Measurements from ENCODE around the gene ENOX1. TPM values are rescaled to one million over a fixed set of nuclear protein-coding genes. Genes with fewer than 3 reads are reported as not detected.

ENOX1 gene
- total RNA-seq, 4 donors from 2014 or later = 2.2 to 8.9 (median 6.2) TPM

DNA sequence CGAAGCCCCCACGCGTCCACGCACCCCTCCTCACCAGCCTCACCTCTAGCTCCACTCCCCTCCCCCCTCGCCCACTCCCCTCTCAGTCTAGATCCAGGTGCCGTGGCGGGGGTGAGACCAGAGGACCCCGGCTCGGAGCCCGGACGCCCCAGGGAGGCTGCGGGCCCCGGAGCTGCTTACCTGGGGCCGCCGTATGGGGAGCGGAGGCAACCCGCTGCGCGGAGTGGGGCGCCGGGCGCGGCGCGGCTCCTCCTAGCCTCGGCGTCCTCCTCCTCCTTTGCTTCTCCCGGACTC is 353 bp downstream of the ENOX1 start:
- DNase-seq (ENCODE audit: low spot score) (no peak), ATAC-seq (ENCODE audit: low FRiP score) (no peak)
- TF ChIP-seq, protein P1, sequence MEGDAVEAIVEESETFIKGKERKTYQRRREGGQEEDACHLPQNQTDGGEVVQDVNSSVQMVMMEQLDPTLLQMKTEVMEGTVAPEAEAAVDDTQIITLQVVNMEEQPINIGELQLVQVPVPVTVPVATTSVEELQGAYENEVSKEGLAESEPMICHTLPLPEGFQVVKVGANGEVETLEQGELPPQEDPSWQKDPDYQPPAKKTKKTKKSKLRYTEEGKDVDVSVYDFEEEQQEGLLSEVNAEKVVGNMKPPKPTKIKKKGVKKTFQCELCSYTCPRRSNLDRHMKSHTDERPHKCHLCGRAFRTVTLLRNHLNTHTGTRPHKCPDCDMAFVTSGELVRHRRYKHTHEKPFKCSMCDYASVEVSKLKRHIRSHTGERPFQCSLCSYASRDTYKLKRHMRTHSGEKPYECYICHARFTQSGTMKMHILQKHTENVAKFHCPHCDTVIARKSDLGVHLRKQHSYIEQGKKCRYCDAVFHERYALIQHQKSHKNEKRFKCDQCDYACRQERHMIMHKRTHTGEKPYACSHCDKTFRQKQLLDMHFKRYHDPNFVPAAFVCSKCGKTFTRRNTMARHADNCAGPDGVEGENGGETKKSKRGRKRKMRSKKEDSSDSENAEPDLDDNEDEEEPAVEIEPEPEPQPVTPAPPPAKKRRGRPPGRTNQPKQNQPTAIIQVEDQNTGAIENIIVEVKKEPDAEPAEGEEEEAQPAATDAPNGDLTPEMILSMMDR (IDR thresholded peaks at IDR 0.05) = no peak

DNA sequence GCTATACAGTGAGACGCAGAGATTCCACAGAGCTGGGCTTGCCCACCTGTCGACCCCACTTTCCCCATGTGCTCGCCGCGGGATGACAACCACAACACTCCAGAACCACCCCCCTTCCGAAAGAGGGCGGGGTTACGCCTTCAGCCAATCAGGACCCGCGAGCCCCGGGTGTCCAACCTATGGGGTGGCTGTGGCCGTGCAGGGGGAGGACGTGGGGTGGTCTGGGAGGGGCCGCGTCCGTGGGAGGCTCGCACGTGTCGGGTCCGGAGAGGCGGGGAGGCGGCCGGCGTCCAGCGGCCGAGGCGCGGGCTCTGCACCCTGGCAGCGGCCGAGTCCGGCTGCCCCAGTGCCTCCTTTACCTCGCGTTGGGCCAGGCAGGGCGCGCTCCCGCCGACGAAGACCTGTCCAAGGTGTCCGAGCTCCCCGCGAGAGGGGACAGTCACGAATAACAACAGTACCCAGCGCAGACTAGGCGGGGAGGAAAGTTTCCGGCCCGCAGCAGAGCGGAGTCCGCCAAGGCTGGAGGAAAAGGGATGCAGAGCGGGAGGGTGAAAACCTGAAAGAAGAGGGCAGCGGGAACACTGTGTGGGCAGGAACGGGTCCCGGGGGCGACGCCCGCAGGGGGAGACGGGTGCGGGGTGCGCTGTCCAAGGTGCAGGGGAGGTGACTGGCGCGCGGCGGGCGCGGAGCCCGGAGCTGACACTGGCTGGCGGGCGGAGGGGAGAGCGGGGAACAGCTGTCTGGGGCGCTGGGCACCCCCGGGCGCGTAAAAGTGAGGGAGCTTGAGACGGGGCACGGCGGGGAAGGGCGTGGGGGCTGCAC is 911 bp downstream of the ENOX1 start:
- ATAC-seq (ENCODE audit: low FRiP score) = peak; percentile 90
- TF ChIP-seq, protein P1 (IDR thresholded peaks at IDR 0.05) = no peak
- peak; percentile 58 for DNase-seq (ENCODE audit: low spot score)

DNA sequence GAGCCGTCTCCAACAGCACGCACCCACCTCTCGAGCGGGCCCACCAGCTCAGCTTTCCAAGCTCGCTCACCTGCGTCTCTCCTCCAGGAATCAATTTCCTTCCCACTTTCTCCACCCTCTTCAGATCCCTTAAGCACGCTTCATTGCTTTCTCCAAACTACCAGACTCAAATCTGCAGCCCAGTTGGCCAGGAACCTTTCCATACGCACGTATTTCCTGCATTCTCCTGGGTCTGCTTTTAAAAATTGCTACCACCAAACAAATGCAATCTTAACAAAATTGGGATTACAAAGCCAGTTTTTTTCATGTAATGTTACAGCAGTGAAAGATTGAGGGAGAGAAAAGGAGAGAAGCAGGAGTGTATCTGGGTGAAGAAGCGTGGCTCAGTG is 1.5 kb downstream of the ENOX1 start:
- DNase-seq (ENCODE audit: low spot score) (no peak), ATAC-seq (ENCODE audit: low FRiP score) (no peak)
- TF ChIP-seq, protein P1 (IDR thresholded peaks at IDR 0.05) = no peak

DNA sequence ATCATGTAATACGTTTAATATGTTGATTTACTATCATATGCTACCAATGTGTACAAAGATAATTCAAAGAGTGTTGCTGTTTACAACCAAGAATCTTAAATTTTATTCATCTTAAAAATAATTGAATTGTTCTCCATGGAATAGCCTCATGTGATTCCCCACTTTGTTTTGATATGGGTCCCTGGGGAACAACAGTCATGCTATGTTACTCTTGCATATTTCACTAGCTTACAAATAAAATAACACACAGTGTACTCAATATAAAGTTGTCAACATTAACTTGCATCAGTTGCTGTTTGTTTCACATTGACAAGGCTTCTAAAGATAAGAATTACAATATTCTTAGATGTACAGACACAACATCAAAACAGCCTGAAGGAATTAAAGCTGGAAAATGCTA is 2.3 kb downstream of the ENOX1 start:
- no peak for ATAC-seq (ENCODE audit: low FRiP score)
- TF ChIP-seq, protein P1 (IDR thresholded peaks at IDR 0.05) = no peak

DNA sequence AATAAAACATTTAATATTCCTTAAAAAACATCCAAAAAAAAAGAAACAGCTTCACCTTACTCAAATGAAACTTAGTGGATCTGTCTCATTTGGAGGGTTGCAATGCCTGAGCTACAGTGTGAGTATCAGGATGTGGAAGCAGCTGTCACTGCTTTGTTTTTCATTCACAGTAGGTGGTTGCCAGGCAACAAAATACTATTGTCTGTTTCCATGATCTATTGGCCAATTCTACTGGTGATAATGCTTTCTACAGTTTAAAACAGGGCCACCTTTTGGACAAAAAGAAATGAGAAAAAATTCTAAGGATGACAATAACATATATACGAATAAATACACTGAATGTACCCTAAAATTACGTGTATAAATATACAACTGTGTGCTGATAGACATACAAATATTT is 3.0 kb downstream of the ENOX1 start:
- TF ChIP-seq, protein P1 (IDR thresholded peaks at IDR 0.05) = no peak
- ATAC-seq (ENCODE audit: low FRiP score) (no peak), DNase-seq (ENCODE audit: low spot score) (no peak)

More for the DNA sequence above, 2.3 kb downstream of the ENOX1 start:
- DNase-seq (ENCODE audit: low spot score) = no peak

DNA sequence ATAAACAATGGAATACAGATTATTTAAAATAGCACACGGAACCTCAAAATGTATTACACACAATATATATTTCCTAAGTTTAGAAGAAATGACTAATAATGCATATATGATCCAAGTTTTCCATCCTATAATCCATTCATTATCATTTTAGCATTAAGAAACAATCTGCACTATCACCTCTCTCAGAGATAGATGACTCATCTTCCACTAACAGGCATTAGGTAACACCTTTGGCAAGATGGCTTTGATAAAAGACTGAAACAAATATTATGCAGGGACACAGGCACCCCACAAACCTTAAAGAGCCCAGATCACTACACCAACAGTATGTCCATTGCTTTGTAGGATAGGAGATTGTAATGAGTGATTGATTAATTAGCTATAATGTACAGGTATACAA is 4.1 kb downstream of the ENOX1 start:
- TF ChIP-seq, protein P1 (IDR thresholded peaks at IDR 0.05) = no peak
- ATAC-seq (ENCODE audit: low FRiP score) (no peak), DNase-seq (ENCODE audit: low spot score) (no peak)

DNA sequence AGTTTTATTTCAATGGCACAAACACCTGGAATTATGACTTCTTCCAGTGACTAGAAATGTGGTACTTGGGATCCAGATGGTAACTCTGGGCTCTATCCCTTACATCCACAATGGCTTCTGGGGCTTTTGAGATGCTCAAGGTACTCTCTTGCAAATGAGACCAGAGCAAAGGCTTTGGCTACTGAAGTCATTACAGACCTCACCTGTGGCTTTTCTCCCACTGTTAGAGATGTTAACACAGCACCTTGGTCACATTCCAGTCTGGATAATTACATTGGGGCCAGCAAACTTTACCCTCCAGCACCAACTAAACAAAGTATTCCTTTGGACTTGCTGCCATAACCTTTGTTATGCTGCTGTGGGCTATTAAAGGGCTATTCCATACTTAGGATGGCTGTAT is 6.1 kb downstream of the ENOX1 start:
- ATAC-seq (ENCODE audit: low FRiP score) (no peak), DNase-seq (ENCODE audit: low spot score) (no peak)
- TF ChIP-seq, protein P1 (IDR thresholded peaks at IDR 0.05) = no peak

Measured in omental fat pad (tissue), 4 donors.